ENCODE measurements around the gene NECAP2.
A peak's percentile ranks its signal among the peaks of the same experiment; 100 is the strongest.

The NECAP2 gene

GRCh38 chr1:16410803-16411202 lies 29.7 kb upstream of the NECAP2 start:
- in situ Hi-C loops (cut with MboI; ENCODE audit: low pct_unique_long_range_greater_than_20kb, low sequenced_read_pairs, unreplicated experiment): no loop called here
- no peak for TF ChIP-seq CTCF (IDR thresholded peaks at IDR 0.05; ENCODE audit: extremely low read depth, insufficient read depth, missing control alignments)
- no peak for DNase-seq (ENCODE audit: low spot score)

- in situ Hi-C loops (cut with MboI; ENCODE audit: low pct_unique_long_range_greater_than_20kb, low sequenced_read_pairs, unreplicated experiment): no loop called here
Measured at GRCh38 chr1:16413191-16413590, 27.3 kb upstream of the NECAP2 start.

GRCh38 chr1:16418823-16419425 lies 21.6 kb upstream of the NECAP2 start:
- no peak for TF ChIP-seq CTCF (IDR thresholded peaks at IDR 0.05; ENCODE audit: extremely low read depth, insufficient read depth, missing control alignments)
- no peak for DNase-seq (ENCODE audit: low spot score)
- in situ Hi-C loops (cut with MboI; ENCODE audit: low pct_unique_long_range_greater_than_20kb, low sequenced_read_pairs, unreplicated experiment): no loop called here

More at GRCh38 chr1:16413191-16413590, 27.3 kb upstream of the NECAP2 start:
- no peak for DNase-seq (ENCODE audit: low spot score)
- no peak for TF ChIP-seq CTCF (IDR thresholded peaks at IDR 0.05; ENCODE audit: extremely low read depth, insufficient read depth, missing control alignments)

- in situ Hi-C loops (cut with MboI; ENCODE audit: low pct_unique_long_range_greater_than_20kb, low sequenced_read_pairs, unreplicated experiment): no loop called here
- DNase-seq (ENCODE audit: low spot score): peak; percentile 60
- TF ChIP-seq CTCF (IDR thresholded peaks at IDR 0.05; ENCODE audit: extremely low read depth, insufficient read depth, missing control alignments): no peak
Measured at GRCh38 chr1:16420424-16421118, 20.0 kb upstream of the NECAP2 start.

- in situ Hi-C loops (cut with MboI; ENCODE audit: low pct_unique_long_range_greater_than_20kb, low sequenced_read_pairs, unreplicated experiment): no loop called here
- TF ChIP-seq CTCF (IDR thresholded peaks at IDR 0.05; ENCODE audit: extremely low read depth, insufficient read depth, missing control alignments): no peak
- no peak for DNase-seq (ENCODE audit: low spot score)
Measured at GRCh38 chr1:16421201-16421600, 19.3 kb upstream of the NECAP2 start.

- no peak for DNase-seq (ENCODE audit: low spot score)
- in situ Hi-C loops (cut with MboI; ENCODE audit: low pct_unique_long_range_greater_than_20kb, low sequenced_read_pairs, unreplicated experiment): no loop called here
- no peak for TF ChIP-seq CTCF (IDR thresholded peaks at IDR 0.05; ENCODE audit: extremely low read depth, insufficient read depth, missing control alignments)
Measured at GRCh38 chr1:16422041-16422440, 18.5 kb upstream of the NECAP2 start.

Data from GM13977 (cell line).